Measurements from ENCODE around the gene IGFN1. TPM values are rescaled to one million over a fixed set of nuclear protein-coding genes. Genes with fewer than 3 reads are reported as not detected.

IGFN1 gene
- total and polyA plus RNA-seq, 9 of the 15 experiments (the other 6 are each of a cell fraction or from before 2014, with no cell fraction given): 0.04 TPM; not detected in 8

GRCh38 chr1:201153474-201154388 lies 36.9 kb upstream of the IGFN1 start (continued):
- TF ChIP-seq YY1 (IDR thresholded peaks at IDR 0.05; ENCODE audit: borderline replicate concordance in 1 of 3, control insufficient read depth in 1 of 3, extremely low read depth in 1 of 3, insufficient read depth in 3 of 3, insufficient read length in 1 of 3, insufficient replicate concordance in 2 of 3, low read depth in 1 of 3, low read length in 2 of 3) (peak in 1 of 3 experiments; percentile 46), GTF2F1 (IDR thresholded peaks at IDR 0.05; ENCODE audit: low read depth, low read length) (no peak), ZNF134 (CRISPR knock-in tag; conservative IDR thresholded peaks at IDR 0.05) (peak; percentile 53; the same call in 1 of the 2 replicates), POLR2AphosphoS5 (IDR thresholded peaks at IDR 0.05; ENCODE audit: control insufficient read depth, insufficient read depth, low read depth, low read length) (peak; percentile 95), TAF7 (tag; IDR thresholded peaks at IDR 0.05) (0 out of 2 replicates have a peak, but pooled peaks have one; percentile 25), EP400 (IDR thresholded peaks at IDR 0.05) (peak; percentile 42), SREBF2 (CRISPR knock-in tag; IDR thresholded peaks at IDR 0.05) (no peak), MTA3 (IDR thresholded peaks at IDR 0.05; ENCODE audit: borderline replicate concordance) (peak; percentile 84; the same call in 1 of the 2 replicates), RBM22 (IDR thresholded peaks at IDR 0.05; ENCODE audit: low read depth, low read length, poor library complexity, severe bottlenecking) (no peak), JUND (IDR thresholded peaks at IDR 0.05; ENCODE audit: borderline replicate concordance, low read depth, low read length) (peak; percentile 46), JUND (tag; IDR thresholded peaks at IDR 0.05; ENCODE audit: borderline replicate concordance, low read depth, low read length) (no peak; the same call in 2 of the 3 replicates), POLR2G (IDR thresholded peaks at IDR 0.05; ENCODE audit: low read depth, low read length) (peak; percentile 83), ZKSCAN1 (IDR thresholded peaks at IDR 0.05; ENCODE audit: low read depth, low read length) (0 out of 2 replicates have a peak, but pooled peaks have one; percentile 42), SIN3A (IDR thresholded peaks at IDR 0.05; ENCODE audit: borderline replicate concordance in 2 of 2, control insufficient read depth in 1 of 2, low read depth in 2 of 2, low read length in 2 of 2) (peak in 1 of 2 experiments; percentile 29; a peak in 1 of 4 replicates), RBFOX2 (IDR thresholded peaks at IDR 0.05; ENCODE audit: low read depth, low read length) (peak; percentile 80), SMARCB1 (IDR thresholded peaks at IDR 0.05; ENCODE audit: insufficient read length, low read depth) (peak; percentile 22), HMBOX1 (IDR thresholded peaks at IDR 0.05) (no peak), TEAD4 (IDR thresholded peaks at IDR 0.05; ENCODE audit: low read length) (peak; percentile 97), TEAD4 (CRISPR knock-in tag; IDR thresholded peaks at IDR 0.05; ENCODE audit: borderline replicate concordance) (no peak)
- TF ChIP-seq, protein P1, sequence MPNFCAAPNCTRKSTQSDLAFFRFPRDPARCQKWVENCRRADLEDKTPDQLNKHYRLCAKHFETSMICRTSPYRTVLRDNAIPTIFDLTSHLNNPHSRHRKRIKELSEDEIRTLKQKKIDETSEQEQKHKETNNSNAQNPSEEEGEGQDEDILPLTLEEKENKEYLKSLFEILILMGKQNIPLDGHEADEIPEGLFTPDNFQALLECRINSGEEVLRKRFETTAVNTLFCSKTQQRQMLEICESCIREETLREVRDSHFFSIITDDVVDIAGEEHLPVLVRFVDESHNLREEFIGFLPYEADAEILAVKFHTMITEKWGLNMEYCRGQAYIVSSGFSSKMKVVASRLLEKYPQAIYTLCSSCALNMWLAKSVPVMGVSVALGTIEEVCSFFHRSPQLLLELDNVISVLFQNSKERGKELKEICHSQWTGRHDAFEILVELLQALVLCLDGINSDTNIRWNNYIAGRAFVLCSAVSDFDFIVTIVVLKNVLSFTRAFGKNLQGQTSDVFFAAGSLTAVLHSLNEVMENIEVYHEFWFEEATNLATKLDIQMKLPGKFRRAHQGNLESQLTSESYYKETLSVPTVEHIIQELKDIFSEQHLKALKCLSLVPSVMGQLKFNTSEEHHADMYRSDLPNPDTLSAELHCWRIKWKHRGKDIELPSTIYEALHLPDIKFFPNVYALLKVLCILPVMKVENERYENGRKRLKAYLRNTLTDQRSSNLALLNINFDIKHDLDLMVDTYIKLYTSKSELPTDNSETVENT (CRISPR knock-in tag; IDR thresholded peaks at IDR 0.05): no peak
- TF ChIP-seq, protein P2, sequence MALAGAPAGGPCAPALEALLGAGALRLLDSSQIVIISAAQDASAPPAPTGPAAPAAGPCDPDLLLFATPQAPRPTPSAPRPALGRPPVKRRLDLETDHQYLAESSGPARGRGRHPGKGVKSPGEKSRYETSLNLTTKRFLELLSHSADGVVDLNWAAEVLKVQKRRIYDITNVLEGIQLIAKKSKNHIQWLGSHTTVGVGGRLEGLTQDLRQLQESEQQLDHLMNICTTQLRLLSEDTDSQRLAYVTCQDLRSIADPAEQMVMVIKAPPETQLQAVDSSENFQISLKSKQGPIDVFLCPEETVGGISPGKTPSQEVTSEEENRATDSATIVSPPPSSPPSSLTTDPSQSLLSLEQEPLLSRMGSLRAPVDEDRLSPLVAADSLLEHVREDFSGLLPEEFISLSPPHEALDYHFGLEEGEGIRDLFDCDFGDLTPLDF (CRISPR knock-in tag; IDR thresholded peaks at IDR 0.05): no peak

All from K562 (cell line).